ENCODE data around the gene SLC25A18.

The SLC25A18 gene

GRCh38 chr22:17603668-17604067 is 40.4 kb downstream of the SLC25A18 start:
- H3K9me3 ChIP-seq, result no peaks in the 10 kb centered on the region
- H3K4me1 ChIP-seq, result peaks cover 14% of the 10 kb centered on the region
- no peaks in the 10 kb centered on the region for H3K27me3 ChIP-seq
- H3K36me3 ChIP-seq, result peaks cover 36% of the 10 kb centered on the region
- no peak overlapping the region for H3K4me3 ChIP-seq (ENCODE audit: low read depth, low read length)
- TF ChIP-seq, protein P1, sequence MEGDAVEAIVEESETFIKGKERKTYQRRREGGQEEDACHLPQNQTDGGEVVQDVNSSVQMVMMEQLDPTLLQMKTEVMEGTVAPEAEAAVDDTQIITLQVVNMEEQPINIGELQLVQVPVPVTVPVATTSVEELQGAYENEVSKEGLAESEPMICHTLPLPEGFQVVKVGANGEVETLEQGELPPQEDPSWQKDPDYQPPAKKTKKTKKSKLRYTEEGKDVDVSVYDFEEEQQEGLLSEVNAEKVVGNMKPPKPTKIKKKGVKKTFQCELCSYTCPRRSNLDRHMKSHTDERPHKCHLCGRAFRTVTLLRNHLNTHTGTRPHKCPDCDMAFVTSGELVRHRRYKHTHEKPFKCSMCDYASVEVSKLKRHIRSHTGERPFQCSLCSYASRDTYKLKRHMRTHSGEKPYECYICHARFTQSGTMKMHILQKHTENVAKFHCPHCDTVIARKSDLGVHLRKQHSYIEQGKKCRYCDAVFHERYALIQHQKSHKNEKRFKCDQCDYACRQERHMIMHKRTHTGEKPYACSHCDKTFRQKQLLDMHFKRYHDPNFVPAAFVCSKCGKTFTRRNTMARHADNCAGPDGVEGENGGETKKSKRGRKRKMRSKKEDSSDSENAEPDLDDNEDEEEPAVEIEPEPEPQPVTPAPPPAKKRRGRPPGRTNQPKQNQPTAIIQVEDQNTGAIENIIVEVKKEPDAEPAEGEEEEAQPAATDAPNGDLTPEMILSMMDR (IDR thresholded peaks at IDR 0.05; ENCODE audit: low read depth, low read length), result no peak
- no peak for DNase-seq

GRCh38 chr22:17606496-17606895 is 43.2 kb downstream of the SLC25A18 start:
- Histone ChIP-seq H3K36me3 (peaks cover 39% of the 10 kb centered on the region), H3K4me1 (peaks cover 12% of the 10 kb centered on the region), H3K9me3 (no peaks in the 10 kb centered on the region), H3K27me3 (no peaks in the 10 kb centered on the region), H3K4me3 (ENCODE audit: low read depth, low read length) (no peak overlapping the region)
- DNase-seq, result peak; percentile 47
- TF ChIP-seq, protein P1 (IDR thresholded peaks at IDR 0.05; ENCODE audit: low read depth, low read length), result no peak

DNA sequence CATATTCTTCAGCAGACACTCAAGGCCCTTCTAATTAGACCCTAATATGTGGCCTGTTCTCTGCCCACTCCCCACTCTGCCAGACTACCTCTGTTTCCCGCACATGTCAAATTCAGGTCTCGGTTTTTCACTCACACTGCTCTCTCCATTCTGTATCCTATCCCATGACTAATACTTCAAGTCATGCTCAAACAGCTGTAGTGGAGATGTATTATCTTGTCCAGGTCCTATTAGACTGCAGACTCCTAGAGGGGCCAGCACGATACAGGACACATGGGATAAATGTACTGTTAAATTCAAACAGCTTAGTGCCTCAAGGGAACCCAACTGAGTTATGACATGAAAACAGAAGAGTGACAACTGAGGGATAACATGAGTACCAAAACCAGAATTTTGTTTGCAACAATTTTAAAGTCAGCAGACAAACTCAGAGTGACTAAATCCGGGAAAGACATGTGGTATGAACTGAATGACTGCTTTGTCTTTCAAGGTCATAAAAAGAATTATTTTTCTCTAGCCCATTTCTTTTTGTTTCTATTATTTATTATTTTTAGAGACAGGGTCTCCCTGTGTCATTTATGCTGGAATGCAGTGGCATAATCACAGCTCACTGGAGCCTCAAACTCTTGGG is 44.7 kb downstream of the SLC25A18 start:
- no peak for DNase-seq
- H3K4me1 ChIP-seq, result peaks cover 10% of the 10 kb centered on the region
- no peak overlapping the region for H3K4me3 ChIP-seq (ENCODE audit: low read depth, low read length)
- peaks cover 52% of the 10 kb centered on the region for H3K36me3 ChIP-seq
- no peaks in the 10 kb centered on the region for H3K9me3 ChIP-seq
- H3K27me3 ChIP-seq, result no peaks in the 10 kb centered on the region
- TF ChIP-seq, protein P1 (IDR thresholded peaks at IDR 0.05; ENCODE audit: low read depth, low read length), result no peak

GRCh38 chr22:17612057-17612456 is 48.8 kb downstream of the SLC25A18 start:
- Histone ChIP-seq H3K36me3 (peaks cover 60% of the 10 kb centered on the region), H3K27me3 (no peaks in the 10 kb centered on the region), H3K4me1 (peaks cover 5% of the 10 kb centered on the region), H3K9me3 (no peaks in the 10 kb centered on the region), H3K4me3 (ENCODE audit: low read depth, low read length) (no peak overlapping the region)
- TF ChIP-seq, protein P1 (IDR thresholded peaks at IDR 0.05; ENCODE audit: low read depth, low read length), result no peak
- no peak for DNase-seq

GRCh38 chr22:17613280-17613679 is 50.0 kb downstream of the SLC25A18 start:
- Histone ChIP-seq H3K27me3 (no peaks in the 10 kb centered on the region), H3K4me1 (no peaks in the 10 kb centered on the region), H3K4me3 (ENCODE audit: low read depth, low read length) (no peak overlapping the region), H3K36me3 (peaks cover 60% of the 10 kb centered on the region), H3K9me3 (no peaks in the 10 kb centered on the region)
- no peak for DNase-seq
- TF ChIP-seq, protein P1 (IDR thresholded peaks at IDR 0.05; ENCODE audit: low read depth, low read length), result no peak

GRCh38 chr22:17627961-17628405 is 64.7 kb downstream of the SLC25A18 start:
- H3K4me3 ChIP-seq (ENCODE audit: low read depth, low read length), result peak overlapping the region; percentile 95
- H3K4me1 ChIP-seq, result no peaks in the 10 kb centered on the region
- H3K9me3 ChIP-seq, result no peaks in the 10 kb centered on the region
- H3K27me3 ChIP-seq, result no peaks in the 10 kb centered on the region
- no peak for DNase-seq
- TF ChIP-seq, protein P1 (IDR thresholded peaks at IDR 0.05; ENCODE audit: low read depth, low read length), result no peak
- peaks cover 3% of the 10 kb centered on the region for H3K36me3 ChIP-seq

Data from BE2C (cell line).